Hepatocyte (in vitro differentiated cells): ENCODE results near the gene HIC2.
"Not testable (repeated sequence)": the region's sequence is repeated elsewhere in the genome, so short reads cannot be mapped to it uniquely, and the experiment has no call there.

Source experiments
- EZH2 ChIP-seq: fragments of 200-600 bp; sonication (generic); IDR thresholded peaks from 2 replicates; pipeline ENCODE4 v1.6.1; 2016; ENCODE audit warnings: antibody characterized with exemption, mild to moderate bottlenecking, borderline replicate concordance
- TF ChIP-seq, protein P1 (sequence below): fragments of 200-600 bp; sonication (generic); IDR thresholded peaks from 2 replicates; pipeline ENCODE4 v1.5.1; 2016; ENCODE audit warnings: antibody characterized with exemption, mild to moderate bottlenecking; ENCODE audit not compliant: poor library complexity

DNA sequence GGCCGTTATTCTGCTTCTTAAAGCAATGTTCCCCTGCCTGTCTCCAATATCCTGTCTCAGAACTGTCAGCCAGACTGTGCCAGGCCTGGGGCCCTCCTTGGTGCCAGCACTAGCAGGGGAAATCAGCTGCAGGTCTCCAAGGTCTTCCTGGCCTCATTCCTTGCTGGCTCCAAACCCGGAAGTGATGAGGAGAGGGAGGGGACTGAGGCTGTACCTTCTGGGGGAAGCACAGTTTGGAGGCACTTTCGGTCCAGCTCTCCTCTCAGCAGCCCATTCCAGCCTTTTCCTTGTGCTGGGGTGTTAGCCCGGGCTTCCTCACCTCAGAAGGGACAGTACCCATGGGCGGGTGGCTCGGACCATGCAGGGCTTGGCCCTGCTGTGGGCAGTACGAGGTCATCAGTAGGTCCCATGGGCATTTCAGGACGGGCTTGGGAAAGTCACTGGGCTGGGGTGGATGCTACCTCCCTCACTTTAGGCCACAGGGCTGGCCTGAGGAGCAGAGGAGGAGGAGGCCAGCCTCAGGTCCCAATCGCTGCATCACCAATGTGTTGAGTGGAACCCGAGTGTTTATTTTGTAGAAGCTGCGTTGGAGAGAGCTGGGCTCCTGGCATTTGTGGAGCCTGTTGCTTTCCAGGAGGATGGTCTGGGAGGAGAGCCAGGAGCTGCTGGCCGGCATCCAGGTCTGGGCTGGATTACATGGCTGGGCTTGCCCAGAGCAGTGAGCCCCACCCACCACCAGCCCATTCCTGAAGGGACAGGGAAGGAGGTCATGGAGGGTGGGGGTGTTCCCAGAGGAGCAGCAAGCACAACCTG is 19.0 kb downstream of the HIC2 start:
- TF ChIP-seq, protein P1, sequence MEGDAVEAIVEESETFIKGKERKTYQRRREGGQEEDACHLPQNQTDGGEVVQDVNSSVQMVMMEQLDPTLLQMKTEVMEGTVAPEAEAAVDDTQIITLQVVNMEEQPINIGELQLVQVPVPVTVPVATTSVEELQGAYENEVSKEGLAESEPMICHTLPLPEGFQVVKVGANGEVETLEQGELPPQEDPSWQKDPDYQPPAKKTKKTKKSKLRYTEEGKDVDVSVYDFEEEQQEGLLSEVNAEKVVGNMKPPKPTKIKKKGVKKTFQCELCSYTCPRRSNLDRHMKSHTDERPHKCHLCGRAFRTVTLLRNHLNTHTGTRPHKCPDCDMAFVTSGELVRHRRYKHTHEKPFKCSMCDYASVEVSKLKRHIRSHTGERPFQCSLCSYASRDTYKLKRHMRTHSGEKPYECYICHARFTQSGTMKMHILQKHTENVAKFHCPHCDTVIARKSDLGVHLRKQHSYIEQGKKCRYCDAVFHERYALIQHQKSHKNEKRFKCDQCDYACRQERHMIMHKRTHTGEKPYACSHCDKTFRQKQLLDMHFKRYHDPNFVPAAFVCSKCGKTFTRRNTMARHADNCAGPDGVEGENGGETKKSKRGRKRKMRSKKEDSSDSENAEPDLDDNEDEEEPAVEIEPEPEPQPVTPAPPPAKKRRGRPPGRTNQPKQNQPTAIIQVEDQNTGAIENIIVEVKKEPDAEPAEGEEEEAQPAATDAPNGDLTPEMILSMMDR: not testable (repeated sequence)
- not testable (repeated sequence) for TF ChIP-seq EZH2
